Kidney epithelial cell (primary cell): ENCODE measurements around the gene MT1A. TPM values are rescaled to one million over a fixed set of nuclear protein-coding genes. Genes with fewer than 3 reads are reported as not detected.
A peak's percentile ranks its signal among the peaks of the same experiment; 100 is the strongest.

ENCODE experiments used
- DNase-seq: peaks from one replicate; pipeline ENCODE4 v3.0.0-alpha.2; 2010; ENCODE audit warnings: low read depth
- H3K27me3 ChIP-seq: 2 replicates; pipeline ENCODE4 v1.6.0; 2011; ENCODE audit warnings: low read length; ENCODE audit not compliant: control insufficient read depth, insufficient read depth
- H3K36me3 ChIP-seq: 2 replicates; pipeline ENCODE4 v1.5.1; 2011; ENCODE audit warnings: low read length; ENCODE audit not compliant: control insufficient read depth, insufficient read depth
- H3K4me3 ChIP-seq: 2 replicates; pipeline ENCODE4 v1.5.1; 2011; ENCODE audit warnings: low read depth, mild to moderate bottlenecking, control low read depth, low read length
- CTCF ChIP-seq: IDR thresholded peaks from 2 replicates; pipeline ENCODE4 v1.5.1; 2011; ENCODE audit warnings: mild to moderate bottlenecking, moderate library complexity, low read length, control low read depth, inconsistent platforms; ENCODE audit not compliant: insufficient read depth, poor library complexity, severe bottlenecking
- total RNA-seq: library from RNA; depleted of rRNA; stranded (reverse); fragments of >200 nt; gene quantifications from 2 replicates; pipeline ENCODE4 v1.2.3, GENCODE V29; 2015

Gene MT1A
- total RNA-seq, 1 donor from 2014 or later = not detected

GRCh38 chr16:56651586-56651985, 13.1 kb downstream of the MT1A start, which contains the start of gene MT1B:
Gene MT1B (plus strand): TSS chr16:56651886. CDS start chr16:56651954, 68 bp downstream.
- DNase-seq = no peak
- Histone ChIP-seq H3K4me3 (no peak within 1 kb of the TSS), H3K27me3 (peaks cover 37% of the 10 kb centered on the region), H3K36me3 (no peaks in the 10 kb centered on the region)
- no peak for TF ChIP-seq CTCF

- no peak overlapping the region for H3K4me3 ChIP-seq
- no peak for TF ChIP-seq CTCF
- H3K27me3 ChIP-seq = peaks cover 31% of the 10 kb centered on the region
- H3K36me3 ChIP-seq = no peaks in the 10 kb centered on the region
- no peak for DNase-seq
These were observed 14.1 kb downstream of the MT1A start for GRCh38 chr16:56652600-56652999.

GRCh38 chr16:56653218-56653617, 14.8 kb downstream of the MT1A start:
- H3K27me3 ChIP-seq = peaks cover 24% of the 10 kb centered on the region
- H3K36me3 ChIP-seq = no peaks in the 10 kb centered on the region
- no peak for TF ChIP-seq CTCF
- no peak for DNase-seq
- H3K4me3 ChIP-seq = no peak overlapping the region

- no peak for TF ChIP-seq CTCF
- Histone ChIP-seq H3K27me3 (peaks cover 7% of the 10 kb centered on the region), H3K4me3 (peak within 1 kb of the TSS; percentile 63), H3K36me3 (no peaks in the 10 kb centered on the region)
- DNase-seq = peak; percentile 18
These were observed 19.3 kb downstream of the MT1A start, which contains the start of gene MT1F for GRCh38 chr16:56657555-56658326. Gene MT1F (plus strand): TSS chr16:56657959. CDS start chr16:56658059, 100 bp downstream.

- Histone ChIP-seq H3K27me3 (peaks cover 12% of the 10 kb centered on the region), H3K4me3 (peak overlapping the region; percentile 63), H3K36me3 (no peaks in the 10 kb centered on the region)
- DNase-seq = no peak
- no peak for TF ChIP-seq CTCF
These were observed 19.9 kb downstream of the MT1A start for GRCh38 chr16:56658327-56658875.
